Neural cell (in vitro differentiated cells): ENCODE measurements around the gene PLP1.
A peak's percentile ranks its signal among the peaks of the same experiment; 100 is the strongest.

Experiments used
- CTCF ChIP-seq: fragments of 450-650 bp; IDR thresholded peaks from 2 replicates; pipeline ENCODE4 v1.5.1; 2014; ENCODE audit warnings: antibody characterized with exemption, mild to moderate bottlenecking, moderate library complexity; ENCODE audit not compliant: poor library complexity, severe bottlenecking
- EP300 ChIP-seq: fragments of 450-650 bp; conservative IDR thresholded peaks from 2 replicates; pipeline ENCODE4 v1.6.1; 2014; ENCODE audit warnings: antibody characterized with exemption, mild to moderate bottlenecking, moderate library complexity; ENCODE audit not compliant: poor library complexity, severe bottlenecking
- EZH2 ChIP-seq: fragments of 200-600, 300-800 bp; shearing (Covaris generic), sonication (generic); IDR thresholded peaks from 2 replicates; pipeline ENCODE4 v1.6.1; 2014; ENCODE audit warnings: antibody characterized with exemption, low read length, borderline replicate concordance, mild to moderate bottlenecking; ENCODE audit not compliant: insufficient read depth, poor library complexity, severe bottlenecking
- POLR2AphosphoS5 ChIP-seq: IDR thresholded peaks from 2 replicates; pipeline ENCODE4 v1.6.1; 2012
- SMC3 ChIP-seq: fragments of 450-650 bp; conservative IDR thresholded peaks from 2 replicates; pipeline ENCODE4 v1.6.1; 2014; ENCODE audit warnings: antibody characterized with exemption, mild to moderate bottlenecking, moderate library complexity; ENCODE audit not compliant: poor library complexity
- TAF1 ChIP-seq: IDR thresholded peaks from 2 replicates; pipeline ENCODE4 v1.6.1; 2012; ENCODE audit warnings: low read depth

- no peak for TF ChIP-seq CTCF
- no peak for TF ChIP-seq TAF1
- peak; percentile 34 for TF ChIP-seq POLR2AphosphoS5
- no peak for TF ChIP-seq EP300
- TF ChIP-seq EZH2, result no peak
- no peak for TF ChIP-seq SMC3
Observed at GRCh38 chrX:103730796-103731493, 45.7 kb upstream of the PLP1 start.
